Glomerular visceral epithelial cell (primary cell): Measurements from ENCODE around the gene SCML1.
A peak's percentile ranks its signal among the peaks of the same experiment; 100 is the strongest.

ENCODE experiments used
- DNase-seq: peaks from one replicate; pipeline ENCODE4 v3.0.0-alpha.2; 2016; ENCODE audit errors: extremely low spot score

Gene SCML1

DNA sequence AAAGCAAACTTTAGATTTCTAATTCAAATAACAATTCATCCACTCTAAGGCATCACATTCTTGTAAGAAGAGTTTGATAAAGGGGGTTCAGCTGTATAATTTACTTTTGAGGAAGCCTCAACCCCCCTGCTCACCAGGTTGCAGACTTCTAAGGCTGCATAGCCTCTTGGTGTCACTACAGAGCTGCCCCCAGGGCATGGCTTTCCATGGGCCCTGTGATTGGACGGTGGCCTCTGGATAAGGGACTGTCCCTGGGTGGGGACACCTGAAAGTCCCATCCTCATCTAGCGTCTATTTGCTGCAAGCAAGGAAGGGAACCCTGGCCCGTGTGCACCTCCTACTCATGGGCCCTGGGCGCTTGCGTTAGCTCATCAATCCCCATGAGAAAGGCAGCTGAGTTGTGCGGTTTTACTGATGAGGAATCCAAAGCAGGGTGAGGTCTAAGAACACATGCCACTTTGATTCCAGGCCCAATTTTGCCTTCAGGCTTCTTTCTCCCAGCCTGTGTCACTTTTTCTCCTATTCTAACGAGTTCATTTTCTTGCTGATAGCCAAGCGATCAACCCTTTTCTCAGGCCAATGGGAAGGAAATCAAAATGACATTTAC, 51.8 kb downstream of the SCML1 start:
- DNase-seq: no peak

GRCh38 chrX:17792826-17793225, 55.5 kb downstream of the SCML1 start:
- no peak for DNase-seq

- no peak for DNase-seq
These were observed 61.6 kb downstream of the SCML1 start for GRCh38 chrX:17798921-17799320.

GRCh38 chrX:17801431-17801830, 64.1 kb downstream of the SCML1 start:
- no peak for DNase-seq

GRCh38 chrX:17802756-17803155, 65.5 kb downstream of the SCML1 start:
- no peak for DNase-seq

GRCh38 chrX:17803449-17803848, 66.2 kb downstream of the SCML1 start:
- DNase-seq: peak; percentile 0
